ENCODE data around the gene JADE2. TPM values are rescaled to one million over a fixed set of nuclear protein-coding genes. Genes with fewer than 3 reads are reported as not detected.

JADE2 gene
- total RNA-seq, 1 donor from 2014 or later = 16.8 TPM

- Mint-ChIP-seq H3K4me3 (ENCODE audit: unreplicated experiment) (no peak overlapping the region), H3K9me3 (ENCODE audit: low read depth) (no peaks in the 10 kb centered on the region), H3K36me3 (ENCODE audit: low read depth) (peaks cover 24% of the 10 kb centered on the region), H3K27me3 (ENCODE audit: low read depth) (no peaks in the 10 kb centered on the region), H3K4me1 (ENCODE audit: low read depth) (peaks cover 37% of the 10 kb centered on the region), H3K27ac (ENCODE audit: unreplicated experiment) (no peak overlapping the region)
- no peak for DNase-seq (ENCODE audit: low spot score)
- TF ChIP-seq, protein P1, sequence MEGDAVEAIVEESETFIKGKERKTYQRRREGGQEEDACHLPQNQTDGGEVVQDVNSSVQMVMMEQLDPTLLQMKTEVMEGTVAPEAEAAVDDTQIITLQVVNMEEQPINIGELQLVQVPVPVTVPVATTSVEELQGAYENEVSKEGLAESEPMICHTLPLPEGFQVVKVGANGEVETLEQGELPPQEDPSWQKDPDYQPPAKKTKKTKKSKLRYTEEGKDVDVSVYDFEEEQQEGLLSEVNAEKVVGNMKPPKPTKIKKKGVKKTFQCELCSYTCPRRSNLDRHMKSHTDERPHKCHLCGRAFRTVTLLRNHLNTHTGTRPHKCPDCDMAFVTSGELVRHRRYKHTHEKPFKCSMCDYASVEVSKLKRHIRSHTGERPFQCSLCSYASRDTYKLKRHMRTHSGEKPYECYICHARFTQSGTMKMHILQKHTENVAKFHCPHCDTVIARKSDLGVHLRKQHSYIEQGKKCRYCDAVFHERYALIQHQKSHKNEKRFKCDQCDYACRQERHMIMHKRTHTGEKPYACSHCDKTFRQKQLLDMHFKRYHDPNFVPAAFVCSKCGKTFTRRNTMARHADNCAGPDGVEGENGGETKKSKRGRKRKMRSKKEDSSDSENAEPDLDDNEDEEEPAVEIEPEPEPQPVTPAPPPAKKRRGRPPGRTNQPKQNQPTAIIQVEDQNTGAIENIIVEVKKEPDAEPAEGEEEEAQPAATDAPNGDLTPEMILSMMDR (IDR thresholded peaks at IDR 0.05) = no peak
These were observed 81.3 kb downstream of the JADE2 start for GRCh38 chr5:134606726-134607125.

GRCh38 chr5:134608555-134608954 is 83.1 kb downstream of the JADE2 start:
- Mint-ChIP-seq H3K4me1 (ENCODE audit: low read depth) (peaks cover 19% of the 10 kb centered on the region), H3K27me3 (ENCODE audit: low read depth) (no peaks in the 10 kb centered on the region), H3K9me3 (ENCODE audit: low read depth) (no peaks in the 10 kb centered on the region), H3K4me3 (ENCODE audit: unreplicated experiment) (no peak overlapping the region), H3K36me3 (ENCODE audit: low read depth) (peaks cover 26% of the 10 kb centered on the region), H3K27ac (ENCODE audit: unreplicated experiment) (peak overlapping the region; percentile 81)
- TF ChIP-seq, protein P1 (IDR thresholded peaks at IDR 0.05) = no peak
- DNase-seq (ENCODE audit: low spot score) = no peak

- TF ChIP-seq, protein P1 (IDR thresholded peaks at IDR 0.05) = no peak
- H3K27me3 Mint-ChIP-seq (ENCODE audit: low read depth) = no peaks in the 10 kb centered on the region
- peaks cover 14% of the 10 kb centered on the region for H3K4me1 Mint-ChIP-seq (ENCODE audit: low read depth)
- H3K9me3 Mint-ChIP-seq (ENCODE audit: low read depth) = no peaks in the 10 kb centered on the region
- H3K36me3 Mint-ChIP-seq (ENCODE audit: low read depth) = peaks cover 32% of the 10 kb centered on the region
- H3K27ac Mint-ChIP-seq (ENCODE audit: unreplicated experiment) = peak overlapping the region; percentile 81
- DNase-seq (ENCODE audit: low spot score) = no peak
- H3K4me3 Mint-ChIP-seq (ENCODE audit: unreplicated experiment) = no peak overlapping the region
These were observed 83.9 kb downstream of the JADE2 start for GRCh38 chr5:134609232-134609851.

GRCh38 chr5:134610725-134611124 is 85.3 kb downstream of the JADE2 start:
- Mint-ChIP-seq H3K9me3 (ENCODE audit: low read depth) (no peaks in the 10 kb centered on the region), H3K36me3 (ENCODE audit: low read depth) (peaks cover 31% of the 10 kb centered on the region), H3K4me1 (ENCODE audit: low read depth) (peaks cover 14% of the 10 kb centered on the region), H3K4me3 (ENCODE audit: unreplicated experiment) (no peak overlapping the region), H3K27me3 (ENCODE audit: low read depth) (no peaks in the 10 kb centered on the region), H3K27ac (ENCODE audit: unreplicated experiment) (peak overlapping the region; percentile 51)
- TF ChIP-seq, protein P1 (IDR thresholded peaks at IDR 0.05) = no peak
- DNase-seq (ENCODE audit: low spot score) = no peak

DNA sequence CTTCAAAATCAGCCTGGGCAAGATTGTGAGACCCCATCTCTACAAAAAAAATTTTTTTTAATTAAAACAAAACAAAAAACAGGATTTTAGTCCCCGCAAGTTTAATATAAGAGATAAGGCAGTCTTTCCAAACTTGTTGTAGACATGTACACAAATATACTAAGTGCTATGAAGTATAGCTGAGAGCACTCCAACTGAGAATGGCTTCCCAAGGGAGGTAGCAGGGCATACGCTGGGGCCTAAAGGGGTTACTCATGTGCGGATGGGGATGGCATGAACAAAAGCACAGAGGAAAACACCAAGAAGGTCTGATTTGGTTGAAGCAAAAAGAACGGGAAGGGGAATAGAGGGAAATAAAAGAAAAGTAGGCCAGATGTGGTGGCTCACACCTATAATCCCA is 86.0 kb downstream of the JADE2 start:
- no peak overlapping the region for H3K27ac Mint-ChIP-seq (ENCODE audit: unreplicated experiment)
- TF ChIP-seq, protein P1 (IDR thresholded peaks at IDR 0.05) = no peak

More for the DNA sequence above, 86.0 kb downstream of the JADE2 start:
- Mint-ChIP-seq H3K9me3 (ENCODE audit: low read depth) (no peaks in the 10 kb centered on the region), H3K4me3 (ENCODE audit: unreplicated experiment) (no peak overlapping the region), H3K4me1 (ENCODE audit: low read depth) (peaks cover 14% of the 10 kb centered on the region), H3K36me3 (ENCODE audit: low read depth) (peaks cover 30% of the 10 kb centered on the region), H3K27me3 (ENCODE audit: low read depth) (no peaks in the 10 kb centered on the region)
- no peak for DNase-seq (ENCODE audit: low spot score)

All from chondrocyte (in vitro differentiated cells).